ENCODE measurements around the gene TGFB2. TPM values are rescaled to one million over a fixed set of nuclear protein-coding genes. Genes with fewer than 3 reads are reported as not detected.

TGFB2 gene
- total RNA-seq, 4 donors from 2014 or later = 4.9 to 43.2 (median 12.0) TPM

DNA sequence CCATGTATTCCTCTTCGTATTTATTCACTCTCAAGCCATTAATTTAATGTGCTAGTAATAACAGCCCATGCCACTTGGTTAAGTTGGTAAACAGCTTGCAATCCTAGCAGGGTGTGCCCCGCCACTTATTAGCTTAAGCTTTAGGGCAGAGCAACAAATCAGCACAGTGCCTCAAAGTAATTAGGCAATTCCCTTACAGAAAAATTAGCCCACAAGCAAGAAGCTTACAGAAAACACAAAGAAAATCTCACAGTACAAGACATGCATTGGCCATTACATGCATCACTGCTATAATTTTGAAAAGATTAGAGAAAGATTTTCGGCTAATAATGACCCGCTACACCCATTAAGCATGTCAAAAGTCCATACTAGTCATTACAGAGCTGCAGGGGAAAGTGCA, 47.6 kb downstream of the TGFB2 start:
- DNase-seq = no peak
- H3K27me3 ChIP-seq = no peaks in the 10 kb centered on the region
- TF ChIP-seq CTCF (IDR thresholded peaks at IDR 0.05) = no peak
- TF ChIP-seq POLR2A (IDR thresholded peaks at IDR 0.05) = no peak
- no peak overlapping the region for H3K27ac ChIP-seq
- H3K36me3 ChIP-seq = no peaks in the 10 kb centered on the region
- no peak overlapping the region for H3K4me3 ChIP-seq
- no peaks in the 10 kb centered on the region for H3K9me3 ChIP-seq
- no peaks in the 10 kb centered on the region for H3K4me1 ChIP-seq
- intact Hi-C loops (cut with DNase I; ENCODE audit: low total_unique reads) = no loop called here

DNA sequence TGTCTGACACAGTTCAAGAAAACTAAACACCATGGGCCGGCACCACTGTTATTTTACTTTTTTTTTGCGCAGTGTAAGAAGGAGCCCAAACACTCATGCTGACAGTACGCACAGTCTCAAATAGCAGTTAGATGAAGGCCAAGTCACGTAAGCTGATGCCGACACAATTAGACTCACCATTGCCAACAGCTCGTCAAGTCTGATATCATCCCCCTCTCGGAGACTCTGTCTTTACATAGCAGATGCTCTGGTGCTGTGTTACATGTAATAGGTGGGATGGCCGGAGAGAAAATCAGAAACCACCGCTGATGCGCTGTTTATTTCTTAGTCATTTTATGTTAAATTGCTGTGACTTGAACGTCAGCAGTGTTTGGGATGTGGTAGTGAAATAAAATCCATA, 49.3 kb downstream of the TGFB2 start:
- no peaks in the 10 kb centered on the region for H3K9me3 ChIP-seq
- H3K27me3 ChIP-seq = no peaks in the 10 kb centered on the region
- H3K4me1 ChIP-seq = no peaks in the 10 kb centered on the region
- intact Hi-C loops (cut with DNase I; ENCODE audit: low total_unique reads) = no loop called here
- TF ChIP-seq POLR2A (IDR thresholded peaks at IDR 0.05) = no peak
- no peak for TF ChIP-seq CTCF (IDR thresholded peaks at IDR 0.05)
- no peak for DNase-seq
- H3K4me3 ChIP-seq = no peak overlapping the region
- no peak overlapping the region for H3K27ac ChIP-seq
- H3K36me3 ChIP-seq = no peaks in the 10 kb centered on the region

DNA sequence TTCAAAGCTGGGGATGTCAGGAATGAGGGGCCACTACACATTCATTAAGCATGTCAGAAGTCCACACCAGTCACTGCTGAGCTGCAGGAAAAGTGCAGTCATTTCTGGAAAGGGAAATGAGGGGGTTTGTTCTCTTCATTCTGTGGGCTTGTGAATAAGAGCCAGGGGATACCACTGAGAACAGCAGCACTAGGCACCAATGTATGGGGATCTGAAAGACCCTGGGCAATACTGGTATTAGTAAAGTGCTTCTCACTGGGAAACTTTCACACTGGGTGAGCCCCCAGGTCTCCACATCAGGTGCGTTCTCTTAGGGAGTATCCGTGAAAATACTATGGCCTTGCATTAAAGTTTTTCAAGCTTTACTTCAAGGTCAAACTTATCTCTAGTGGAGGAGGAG, 49.9 kb downstream of the TGFB2 start:
- H3K36me3 ChIP-seq = no peaks in the 10 kb centered on the region
- no peak for DNase-seq
- intact Hi-C loops (cut with DNase I; ENCODE audit: low total_unique reads) = no loop called here
- H3K9me3 ChIP-seq = no peaks in the 10 kb centered on the region
- H3K27ac ChIP-seq = no peak overlapping the region
- no peaks in the 10 kb centered on the region for H3K4me1 ChIP-seq
- H3K4me3 ChIP-seq = no peak overlapping the region
- TF ChIP-seq CTCF (IDR thresholded peaks at IDR 0.05) (no peak), POLR2A (IDR thresholded peaks at IDR 0.05) (no peak)
- H3K27me3 ChIP-seq = no peaks in the 10 kb centered on the region

- Histone ChIP-seq H3K27me3 (no peaks in the 10 kb centered on the region), H3K36me3 (no peaks in the 10 kb centered on the region), H3K9me3 (no peaks in the 10 kb centered on the region), H3K27ac (no peak overlapping the region), H3K4me3 (no peak overlapping the region), H3K4me1 (no peaks in the 10 kb centered on the region)
- intact Hi-C loops (cut with DNase I; ENCODE audit: low total_unique reads) = no loop called here
- TF ChIP-seq CTCF (IDR thresholded peaks at IDR 0.05) (no peak), POLR2A (IDR thresholded peaks at IDR 0.05) (no peak)
- no peak for DNase-seq
These were observed 50.8 kb downstream of the TGFB2 start for GRCh38 chr1:218395916-218396315.

GRCh38 chr1:218397752-218398339, 52.7 kb downstream of the TGFB2 start:
- Histone ChIP-seq H3K4me3 (no peak overlapping the region), H3K4me1 (peaks cover 0 to 3% of the 10 kb centered on the region in 2 donors), H3K36me3 (no peaks in the 10 kb centered on the region), H3K27ac (no peak overlapping the region), H3K9me3 (no peaks in the 10 kb centered on the region), H3K27me3 (no peaks in the 10 kb centered on the region)
- intact Hi-C loops (cut with DNase I; ENCODE audit: low total_unique reads) = no loop called here
- TF ChIP-seq POLR2A (IDR thresholded peaks at IDR 0.05) = no peak
- TF ChIP-seq CTCF (IDR thresholded peaks at IDR 0.05) = no peak
- DNase-seq = no peak

Measured in uterus (tissue), 4 donors.